Panc1 (cell line): ENCODE data around the gene SLC43A2. TPM values are rescaled to one million over a fixed set of nuclear protein-coding genes. Genes with fewer than 3 reads are reported as not detected.

ENCODE experiments used
- ATAC-seq: fragments of 200-7000 bp; cut with Tn5 transposase; 2 replicates; pipeline ENCODE4 v1.9.1; 2020; ENCODE audit warnings: mild to moderate bottlenecking, moderate library complexity
- BruUV-seq: library from RNA; stranded (reverse); fragments of 400-500 nt; replicated peaks from 2 replicates; lab custom pipeline; 2021; lab: Mats Ljungman, UMichigan
- CTCF ChIA-PET: fragments of 300-600 bp; sonication (Branson Sonifier 250); formaldehyde crosslinking; loops from one replicate; lab custom pipeline; 2022; ENCODE audit warnings: antibody characterized with exemption; lab: Charles Lee
- POLR2A ChIA-PET: fragments of 300-600 bp; sonication (Branson Sonifier 250); formaldehyde crosslinking; loops from one replicate; lab custom pipeline; 2022; ENCODE audit warnings: antibody characterized with exemption; lab: Charles Lee
- DNase-seq: peaks from one replicate; pipeline ENCODE4 v3.0.0-alpha.2; 2010; ENCODE audit warnings: low read depth, low spot score
- H3K27ac ChIP-seq: 2 replicates; pipeline ENCODE4 v1.5.1; 2011; ENCODE audit warnings: mild to moderate bottlenecking, low read length, inconsistent platforms
- H3K27me3 ChIP-seq: fragments of 200-500 bp; sonication (Bioruptor generic); 2 replicates; pipeline ENCODE4 v1.6.0; 2014; ENCODE audit warnings: low read length, inconsistent platforms; ENCODE audit not compliant: control insufficient read depth, insufficient read depth
- H3K36me3 ChIP-seq: fragments of 200-500 bp; sonication (Bioruptor generic); 2 replicates; pipeline ENCODE4 v1.5.1; 2014; ENCODE audit warnings: inconsistent platforms, mild to moderate bottlenecking, low read length, moderate library complexity; ENCODE audit not compliant: control insufficient read depth, insufficient read depth
- H3K4me1 ChIP-seq: 2 replicates; pipeline ENCODE4 v1.5.1; 2011; ENCODE audit warnings: inconsistent platforms, mild to moderate bottlenecking, low read length, moderate library complexity; ENCODE audit not compliant: control insufficient read depth, insufficient read depth
- H3K4me3 ChIP-seq, 2 experiments: 2 replicates each; pipeline ENCODE4 v1.5.1; 2011 to 2012; ENCODE audit warnings: low read depth in 2 of 2, low read length in 2 of 2, mild to moderate bottlenecking in 2 of 2, inconsistent platforms in 1 of 2, moderate library complexity in 1 of 2
- H3K9me3 ChIP-seq: fragments of 200-500 bp; sonication (Bioruptor generic); 2 replicates; pipeline ENCODE4 v1.5.1; 2014; ENCODE audit warnings: low read depth, mild to moderate bottlenecking, inconsistent platforms, low read length, moderate library complexity; ENCODE audit not compliant: control insufficient read depth, insufficient read depth
- POLR2AphosphoS5 ChIP-seq: IDR thresholded peaks from 2 replicates; pipeline ENCODE4 v1.6.1; 2012; ENCODE audit warnings: mild to moderate bottlenecking, low read depth, low read length, moderate library complexity
- SIN3A ChIP-seq: IDR thresholded peaks from 2 replicates; pipeline ENCODE4 v1.6.1; 2012; ENCODE audit warnings: low read depth, mild to moderate bottlenecking, low read length, moderate library complexity, borderline replicate concordance; ENCODE audit not compliant: insufficient read depth
- TCF7L2 ChIP-seq: IDR thresholded peaks from 2 replicates; pipeline ENCODE4 v1.6.1; 2011; ENCODE audit warnings: mild to moderate bottlenecking, low read depth, low read length, inconsistent platforms
- in situ Hi-C: cut with HindIII; loops from 2 replicates; pipeline ENCODE4 v1.10.0; 2016; ENCODE audit warnings: low sequenced_read_pairs, low pct_unique_long_range_greater_than_20kb
- intact Hi-C: fragments of 100-400 bp; cut with micrococcal nuclease; formaldehyde crosslinking; loops from one replicate; pipeline ENCODE4 v1.10.0; 2022; ENCODE audit not compliant: unreplicated experiment
- total RNA-seq: library from RNA; stranded (reverse); gene quantifications from one replicate; pipeline ENCODE4 v1.2.1, GENCODE V29; 2021; ENCODE audit not compliant: unreplicated experiment
- TF ChIP-seq, protein P1 (sequence below): fragments of 450-650 bp; IDR thresholded peaks from 2 replicates; pipeline ENCODE4 v1.5.1; 2017; ENCODE audit warnings: mild to moderate bottlenecking
- TF ChIP-seq, protein P2 (sequence below), 2 experiments: IDR thresholded peaks; 2 replicates each; pipeline ENCODE4 v1.6.1; 2011 to 2012; ENCODE audit warnings: low read depth in 2 of 2, control low read depth in 1 of 2, low read length in 1 of 2, mild to moderate bottlenecking in 1 of 2, moderate library complexity in 1 of 2; ENCODE audit not compliant: insufficient read depth in 1 of 2

The SLC43A2 gene
- total RNA-seq, 1 experiment from 2014 or later = 23.3 TPM

DNA sequence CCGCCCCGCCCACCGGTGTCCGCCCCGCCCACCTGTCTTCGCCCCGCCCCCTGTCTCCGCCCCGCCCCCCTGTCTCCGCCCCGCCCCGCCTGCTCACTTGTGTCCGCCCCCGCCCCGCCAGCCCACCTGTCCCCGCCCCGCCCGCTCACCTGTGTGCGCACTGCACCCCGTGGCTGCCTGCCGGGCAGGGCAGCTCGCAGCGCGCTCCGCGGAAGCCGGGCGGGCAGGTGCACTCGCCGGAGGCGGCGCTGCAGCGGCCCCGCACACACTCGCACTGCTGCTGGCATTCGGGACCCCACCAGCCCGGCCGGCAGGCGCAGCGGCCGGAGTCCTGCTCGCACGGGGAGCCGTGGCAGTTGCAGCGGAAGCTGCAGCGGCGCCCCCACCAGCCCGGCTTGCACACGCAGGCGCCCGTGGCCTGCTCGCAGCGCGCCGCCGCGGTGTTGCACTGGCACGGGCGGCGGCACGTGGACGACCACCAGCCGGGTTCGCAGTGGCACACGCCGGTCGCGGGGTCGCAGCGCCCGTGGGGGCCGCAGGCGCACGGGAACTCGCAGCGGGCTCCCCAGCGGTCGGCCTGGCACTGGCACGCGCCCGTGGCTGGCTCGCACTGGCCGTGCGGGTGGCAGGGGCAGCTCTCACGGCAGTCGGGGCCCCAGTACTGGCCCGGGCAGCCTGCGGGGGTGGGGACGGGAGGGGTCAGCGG is 14.8 kb upstream of the SLC43A2 start:
- TF ChIP-seq POLR2AphosphoS5 (no peak), SIN3A (no peak), TCF7L2 (no peak)
- TF ChIP-seq, protein P1, sequence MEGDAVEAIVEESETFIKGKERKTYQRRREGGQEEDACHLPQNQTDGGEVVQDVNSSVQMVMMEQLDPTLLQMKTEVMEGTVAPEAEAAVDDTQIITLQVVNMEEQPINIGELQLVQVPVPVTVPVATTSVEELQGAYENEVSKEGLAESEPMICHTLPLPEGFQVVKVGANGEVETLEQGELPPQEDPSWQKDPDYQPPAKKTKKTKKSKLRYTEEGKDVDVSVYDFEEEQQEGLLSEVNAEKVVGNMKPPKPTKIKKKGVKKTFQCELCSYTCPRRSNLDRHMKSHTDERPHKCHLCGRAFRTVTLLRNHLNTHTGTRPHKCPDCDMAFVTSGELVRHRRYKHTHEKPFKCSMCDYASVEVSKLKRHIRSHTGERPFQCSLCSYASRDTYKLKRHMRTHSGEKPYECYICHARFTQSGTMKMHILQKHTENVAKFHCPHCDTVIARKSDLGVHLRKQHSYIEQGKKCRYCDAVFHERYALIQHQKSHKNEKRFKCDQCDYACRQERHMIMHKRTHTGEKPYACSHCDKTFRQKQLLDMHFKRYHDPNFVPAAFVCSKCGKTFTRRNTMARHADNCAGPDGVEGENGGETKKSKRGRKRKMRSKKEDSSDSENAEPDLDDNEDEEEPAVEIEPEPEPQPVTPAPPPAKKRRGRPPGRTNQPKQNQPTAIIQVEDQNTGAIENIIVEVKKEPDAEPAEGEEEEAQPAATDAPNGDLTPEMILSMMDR = peak; percentile 35; the same call in 1 of the 2 replicates
- TF ChIP-seq, protein P2, sequence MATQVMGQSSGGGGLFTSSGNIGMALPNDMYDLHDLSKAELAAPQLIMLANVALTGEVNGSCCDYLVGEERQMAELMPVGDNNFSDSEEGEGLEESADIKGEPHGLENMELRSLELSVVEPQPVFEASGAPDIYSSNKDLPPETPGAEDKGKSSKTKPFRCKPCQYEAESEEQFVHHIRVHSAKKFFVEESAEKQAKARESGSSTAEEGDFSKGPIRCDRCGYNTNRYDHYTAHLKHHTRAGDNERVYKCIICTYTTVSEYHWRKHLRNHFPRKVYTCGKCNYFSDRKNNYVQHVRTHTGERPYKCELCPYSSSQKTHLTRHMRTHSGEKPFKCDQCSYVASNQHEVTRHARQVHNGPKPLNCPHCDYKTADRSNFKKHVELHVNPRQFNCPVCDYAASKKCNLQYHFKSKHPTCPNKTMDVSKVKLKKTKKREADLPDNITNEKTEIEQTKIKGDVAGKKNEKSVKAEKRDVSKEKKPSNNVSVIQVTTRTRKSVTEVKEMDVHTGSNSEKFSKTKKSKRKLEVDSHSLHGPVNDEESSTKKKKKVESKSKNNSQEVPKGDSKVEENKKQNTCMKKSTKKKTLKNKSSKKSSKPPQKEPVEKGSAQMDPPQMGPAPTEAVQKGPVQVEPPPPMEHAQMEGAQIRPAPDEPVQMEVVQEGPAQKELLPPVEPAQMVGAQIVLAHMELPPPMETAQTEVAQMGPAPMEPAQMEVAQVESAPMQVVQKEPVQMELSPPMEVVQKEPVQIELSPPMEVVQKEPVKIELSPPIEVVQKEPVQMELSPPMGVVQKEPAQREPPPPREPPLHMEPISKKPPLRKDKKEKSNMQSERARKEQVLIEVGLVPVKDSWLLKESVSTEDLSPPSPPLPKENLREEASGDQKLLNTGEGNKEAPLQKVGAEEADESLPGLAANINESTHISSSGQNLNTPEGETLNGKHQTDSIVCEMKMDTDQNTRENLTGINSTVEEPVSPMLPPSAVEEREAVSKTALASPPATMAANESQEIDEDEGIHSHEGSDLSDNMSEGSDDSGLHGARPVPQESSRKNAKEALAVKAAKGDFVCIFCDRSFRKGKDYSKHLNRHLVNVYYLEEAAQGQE (IDR thresholded peaks at IDR 0.05; ENCODE audit: insufficient read depth in 1 of 2, low read depth in 2 of 2, low read length in 1 of 2) = no peak
- H3K27me3 ChIP-seq = no peaks in the 10 kb centered on the region
- BruUV-seq = no TSS peak
- ChIA-PET POLR2A (no interaction called here), CTCF (no interaction called here)
- intact Hi-C loops = no loop called here
- peak overlapping the region; percentile 31 to 37 for H3K4me3 ChIP-seq
- ATAC-seq (peak; percentile 54), DNase-seq (no peak)
- peaks cover 14% of the 10 kb centered on the region for H3K4me1 ChIP-seq
- H3K9me3 ChIP-seq = no peaks in the 10 kb centered on the region
- H3K27ac ChIP-seq = no peak overlapping the region
- in situ Hi-C loops = no loop called here
- no peaks in the 10 kb centered on the region for H3K36me3 ChIP-seq

DNA sequence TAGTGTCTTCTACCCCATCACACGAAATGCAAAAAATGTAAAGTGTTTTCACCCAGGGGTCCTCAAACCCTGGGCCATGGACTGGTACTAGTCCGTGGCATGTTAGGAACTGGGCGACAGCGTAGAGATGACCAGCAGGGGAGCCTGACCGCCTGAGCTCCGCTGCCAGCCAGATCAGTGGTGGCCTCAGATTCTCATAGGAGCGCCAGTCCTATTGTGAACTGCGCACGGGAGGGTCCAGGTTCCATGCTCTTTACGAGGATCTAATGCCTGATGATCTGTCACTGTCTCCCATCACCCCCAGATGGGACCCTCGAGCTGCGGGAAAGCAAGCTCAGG is 12.4 kb upstream of the SLC43A2 start:
- POLR2A ChIA-PET = no interaction called here
- Histone ChIP-seq H3K36me3 (no peaks in the 10 kb centered on the region), H3K4me3 (no peak overlapping the region), H3K9me3 (no peaks in the 10 kb centered on the region), H3K27ac (peak overlapping the region; percentile 29; the same call in 1 of the 2 replicates), H3K4me1 (peaks cover 14% of the 10 kb centered on the region), H3K27me3 (no peaks in the 10 kb centered on the region)
- TF ChIP-seq SIN3A (no peak), POLR2AphosphoS5 (no peak), TCF7L2 (no peak)
- TF ChIP-seq, protein P2 (IDR thresholded peaks at IDR 0.05; ENCODE audit: insufficient read depth in 1 of 2, low read depth in 2 of 2, low read length in 1 of 2) = no peak
- TF ChIP-seq, protein P1 = no peak
- no peak for DNase-seq
- intact Hi-C loops = no loop called here
- BruUV-seq = no TSS peak
- in situ Hi-C loops = no loop called here
- CTCF ChIA-PET = interaction anchor here (1.7 kb wide), 1 partner anchor 67 kb away, joined by 8 read pairs; no protein-coding TSS in a partner anchor
- no peak; the same call in 1 of the 2 replicates for ATAC-seq
